ENCODE results near the gene ICAM4.

Gene ICAM4

DNA sequence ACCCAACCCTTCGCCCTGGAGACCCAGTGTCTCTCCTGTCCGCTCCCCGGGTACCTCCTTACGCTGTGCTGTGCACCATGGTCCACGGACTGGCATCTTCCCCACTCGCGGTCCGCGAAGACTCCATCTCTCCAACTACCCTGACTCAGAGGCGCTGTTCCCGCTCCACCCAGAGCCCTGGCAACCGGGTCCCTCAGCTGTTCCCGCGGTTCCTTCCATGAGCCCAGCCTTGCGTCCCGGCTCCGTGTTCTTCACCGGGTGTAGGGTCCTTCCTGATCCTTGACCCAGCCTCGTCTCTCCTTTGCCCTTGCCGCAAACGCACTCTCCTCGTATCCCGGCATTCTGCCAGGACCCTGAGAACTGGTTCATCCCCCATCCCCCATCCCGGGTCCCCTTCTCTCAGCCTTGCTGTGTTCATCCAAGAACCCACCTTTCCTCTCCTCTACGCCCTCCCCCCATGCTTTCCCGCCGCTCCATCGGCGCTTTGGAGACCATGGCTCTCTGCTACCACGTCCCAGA, 3.7 kb downstream of the ICAM4 start:
- no peak for DNase-seq (ENCODE audit: low read depth in 2 of 3, low spot score in 2 of 3)

DNA sequence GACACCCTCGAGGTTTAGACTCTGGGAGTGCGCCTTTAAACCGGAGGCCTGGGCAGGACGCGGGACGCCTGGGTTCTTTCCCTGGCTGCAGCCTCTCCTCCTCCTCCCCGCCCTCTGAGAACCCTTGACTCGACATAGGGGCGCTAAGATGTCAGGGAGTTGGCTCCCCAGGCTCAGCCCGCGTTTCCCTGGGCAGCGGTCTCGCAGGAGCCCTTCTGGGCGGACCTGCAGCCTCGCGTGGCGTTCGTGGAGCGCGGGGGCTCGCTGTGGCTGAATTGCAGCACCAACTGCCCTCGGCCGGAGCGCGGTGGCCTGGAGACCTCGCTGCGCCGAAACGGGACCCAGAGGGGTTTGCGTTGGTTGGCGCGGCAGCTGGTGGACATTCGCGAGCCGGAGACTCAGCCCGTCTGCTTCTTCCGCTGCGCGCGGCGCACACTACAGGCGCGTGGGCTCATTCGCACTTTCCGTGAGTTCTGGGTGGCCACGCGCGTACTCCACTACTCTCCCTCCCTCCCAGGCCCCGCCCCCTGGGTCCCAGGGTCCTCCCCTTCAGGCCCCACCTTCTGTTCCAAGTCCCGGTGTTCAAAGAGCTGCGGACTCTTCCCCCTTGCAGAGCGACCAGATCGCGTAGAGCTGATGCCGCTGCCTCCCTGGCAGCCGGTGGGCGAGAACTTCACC, 4.3 kb downstream of the ICAM4 start:
- peak in 1 of 3 experiments; percentile 27 for DNase-seq (ENCODE audit: low read depth in 2 of 3, low spot score in 2 of 3)

- DNase-seq (ENCODE audit: low read depth in 2 of 3, low spot score in 2 of 3), result peak in 1 of 3 experiments; percentile 21
These were observed 4.9 kb downstream of the ICAM4 start for GRCh38 chr19:10291554-10292205.

- peak in 2 of 3 experiments; percentile 59 to 73 for DNase-seq (ENCODE audit: low read depth in 2 of 3, low spot score in 2 of 3)
These were observed 5.5 kb downstream of the ICAM4 start for GRCh38 chr19:10292206-10292788.

DNA sequence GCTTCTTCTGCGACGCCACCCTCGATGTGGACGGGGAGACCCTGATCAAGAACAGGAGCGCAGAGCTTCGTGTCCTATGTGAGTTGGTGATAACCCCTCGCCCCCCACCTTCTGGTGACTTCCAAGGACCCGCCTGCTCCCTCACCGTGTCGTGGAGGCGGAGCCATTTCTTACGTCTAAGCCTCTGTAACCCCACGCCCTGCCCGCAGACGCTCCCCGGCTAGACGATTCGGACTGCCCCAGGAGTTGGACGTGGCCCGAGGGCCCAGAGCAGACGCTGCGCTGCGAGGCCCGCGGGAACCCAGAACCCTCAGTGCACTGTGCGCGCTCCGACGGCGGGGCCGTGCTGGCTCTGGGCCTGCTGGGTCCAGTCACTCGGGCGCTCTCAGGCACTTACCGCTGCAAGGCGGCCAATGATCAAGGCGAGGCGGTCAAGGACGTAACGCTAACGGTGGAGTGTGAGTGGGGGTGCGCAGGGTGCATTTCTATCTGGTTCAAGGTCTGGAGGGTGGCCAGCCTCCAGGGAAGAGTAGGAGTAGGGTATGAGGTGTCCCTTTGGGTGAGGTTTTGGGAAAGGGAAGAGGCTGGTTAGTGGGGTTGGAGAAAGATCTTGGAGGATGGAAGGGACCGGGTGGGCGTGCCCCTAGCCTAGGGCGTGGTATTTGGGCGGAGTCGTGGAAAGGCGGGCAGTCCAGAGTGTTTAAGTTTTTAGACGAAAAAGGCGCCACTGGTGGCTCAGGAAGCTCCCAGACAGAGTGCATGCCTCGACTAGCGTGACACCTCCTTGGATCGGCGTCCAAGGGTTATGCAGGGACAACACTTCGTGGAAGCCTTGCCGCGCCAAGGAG, 6.3 kb downstream of the ICAM4 start:
- DNase-seq (ENCODE audit: low read depth in 2 of 3, low spot score in 2 of 3), result no peak

GRCh38 chr19:10293637-10294367, 7.0 kb downstream of the ICAM4 start:
- no peak for DNase-seq (ENCODE audit: low read depth in 2 of 3, low spot score in 2 of 3)

GRCh38 chr19:10294368-10294697, 7.6 kb downstream of the ICAM4 start:
- no peak for DNase-seq (ENCODE audit: low read depth in 2 of 3, low spot score in 2 of 3)

DNA sequence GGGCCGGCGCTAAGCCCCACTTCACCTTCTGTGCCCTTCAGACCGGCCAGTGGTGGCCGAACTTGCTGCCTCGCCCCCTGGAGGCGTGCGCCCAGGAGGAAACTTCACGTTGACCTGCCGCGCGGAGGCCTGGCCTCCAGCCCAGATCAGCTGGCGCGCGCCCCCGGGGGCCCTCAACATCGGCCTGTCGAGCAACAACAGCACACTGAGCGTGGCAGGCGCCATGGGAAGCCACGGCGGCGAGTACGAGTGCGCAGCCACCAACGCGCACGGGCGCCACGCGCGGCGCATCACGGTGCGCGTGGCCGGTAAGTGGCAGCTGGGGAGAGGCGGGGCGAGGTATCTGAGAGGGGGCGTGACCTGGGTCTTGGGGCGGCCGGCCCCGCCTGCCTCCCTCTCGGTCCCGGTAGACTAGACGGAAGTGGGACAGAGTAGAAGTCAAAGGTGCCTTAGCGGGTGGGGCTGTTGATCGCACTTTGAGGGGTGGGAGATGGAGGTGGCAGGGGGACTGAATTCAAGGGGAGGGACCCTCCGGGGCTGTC, 8.6 kb downstream of the ICAM4 start:
- no peak for DNase-seq (ENCODE audit: low read depth in 2 of 3, low spot score in 2 of 3)

DNA sequence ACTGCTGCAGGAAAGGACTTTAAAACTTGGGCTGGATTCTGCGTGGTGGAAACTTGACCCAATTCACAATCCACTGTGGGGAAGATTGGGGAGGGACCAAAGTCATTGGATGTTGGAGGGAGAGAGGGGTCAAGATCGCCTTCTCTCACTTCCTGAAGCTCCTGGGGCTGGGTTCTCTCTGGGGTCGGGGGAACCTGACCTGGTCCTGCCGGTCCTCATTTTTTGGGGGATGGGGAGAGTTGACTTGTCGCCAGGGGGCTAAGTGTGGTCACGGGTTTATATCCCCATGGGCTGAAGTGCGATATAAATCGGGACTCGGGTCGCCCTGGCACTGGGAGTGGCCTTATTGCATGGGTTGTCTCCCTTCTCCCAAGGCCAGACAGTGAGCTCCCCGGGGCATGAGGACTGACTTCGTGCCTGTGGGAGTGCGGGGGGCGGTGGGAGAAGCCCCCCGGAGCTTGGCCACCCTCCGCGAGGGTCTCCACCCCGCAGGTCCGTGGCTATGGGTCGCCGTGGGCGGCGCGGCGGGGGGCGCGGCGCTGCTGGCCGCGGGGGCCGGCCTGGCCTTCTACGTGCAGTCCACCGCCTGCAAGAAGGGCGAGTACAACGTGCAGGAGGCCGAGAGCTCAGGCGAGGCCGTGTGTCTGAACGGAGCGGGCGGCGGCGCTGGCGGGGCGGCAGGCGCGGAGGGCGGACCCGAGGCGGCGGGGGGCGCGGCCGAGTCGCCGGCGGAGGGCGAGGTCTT, 9.3 kb downstream of the ICAM4 start:
- no peak for DNase-seq (ENCODE audit: low read depth in 2 of 3, low spot score in 2 of 3)

DNA sequence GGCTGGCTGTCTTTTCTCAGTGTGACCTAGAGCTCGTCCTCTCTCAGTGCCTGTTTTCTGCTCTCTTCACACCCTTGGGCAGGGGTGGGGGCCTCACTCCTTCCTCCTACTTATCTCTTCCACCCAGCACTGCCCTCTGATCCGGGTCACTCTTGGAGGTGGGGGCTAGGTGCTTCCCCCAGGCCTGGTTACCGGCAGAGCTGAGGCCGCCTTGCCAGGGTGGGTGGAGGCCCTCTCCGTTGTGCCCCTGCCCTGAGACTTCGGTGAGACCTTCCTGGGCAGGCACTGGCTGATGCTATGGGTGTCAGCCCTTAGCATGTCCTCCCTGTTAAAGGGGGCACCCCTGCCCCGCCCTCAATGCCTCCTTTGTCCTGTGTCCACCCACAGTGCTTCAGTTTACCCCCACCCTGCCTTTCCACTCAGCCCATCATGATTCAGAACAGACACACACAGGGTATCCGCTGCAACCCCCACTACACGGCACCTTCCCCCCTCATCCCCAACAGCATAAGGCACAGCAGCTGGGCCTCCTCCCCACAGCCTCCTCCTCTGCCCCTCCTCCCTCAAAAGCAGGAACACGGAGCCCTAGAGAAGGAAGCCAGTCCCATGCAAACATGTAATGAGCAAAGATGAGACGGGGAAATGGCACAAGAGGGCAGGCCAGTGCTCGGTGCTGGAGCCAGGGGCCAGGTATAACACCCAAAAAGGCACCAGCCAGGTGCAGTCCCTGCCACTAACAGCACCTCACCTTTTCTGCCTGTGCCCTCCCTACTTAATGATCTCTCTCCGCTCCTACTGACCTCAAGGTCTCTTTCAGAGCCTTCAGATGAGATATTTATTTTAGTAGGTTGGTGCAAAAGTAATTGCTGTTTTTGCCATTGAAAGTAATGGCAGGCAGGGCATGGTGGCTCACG, 13.0 kb downstream of the ICAM4 start:
- no peak for DNase-seq (ENCODE audit: low read depth in 2 of 3, low spot score in 2 of 3)

DNA sequence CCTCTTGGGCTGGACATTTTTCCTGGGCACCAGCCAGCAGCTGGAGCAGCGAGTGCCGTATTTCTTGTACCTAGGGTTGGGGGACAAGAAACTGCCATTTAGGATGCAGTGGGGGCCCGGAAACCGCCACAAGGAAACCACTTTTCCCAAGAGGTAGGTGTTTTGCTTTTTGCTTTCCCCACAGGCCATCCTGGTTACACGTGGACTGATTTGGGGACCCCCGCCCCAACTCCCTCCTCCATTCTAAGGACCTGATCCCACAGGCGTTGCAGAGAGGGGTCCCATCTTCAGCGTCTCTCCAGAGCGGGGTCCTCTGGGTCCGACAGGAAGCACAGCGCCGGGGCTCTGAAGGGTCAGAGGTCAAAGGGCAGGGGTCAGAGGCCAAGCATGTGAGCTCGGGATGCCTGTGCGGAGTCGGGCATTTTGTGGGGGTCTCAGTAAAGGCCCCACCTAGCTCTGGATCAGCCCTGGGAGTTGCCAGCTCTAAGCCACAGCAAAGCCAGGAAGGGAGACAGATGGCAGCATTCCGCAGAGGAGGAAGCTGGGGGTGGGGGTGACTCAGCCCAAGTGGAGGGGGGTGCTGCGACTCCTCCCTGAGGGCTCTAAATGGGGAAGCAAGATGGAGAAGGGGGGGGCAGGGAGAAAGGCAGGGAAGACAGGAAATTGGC, 18.5 kb downstream of the ICAM4 start:
- DNase-seq (ENCODE audit: low read depth in 2 of 3, low spot score in 2 of 3), result no peak

- no peak for DNase-seq (ENCODE audit: low read depth in 2 of 3, low spot score in 2 of 3)
These were observed 19.6 kb downstream of the ICAM4 start for GRCh38 chr19:10306327-10306726.

DNA sequence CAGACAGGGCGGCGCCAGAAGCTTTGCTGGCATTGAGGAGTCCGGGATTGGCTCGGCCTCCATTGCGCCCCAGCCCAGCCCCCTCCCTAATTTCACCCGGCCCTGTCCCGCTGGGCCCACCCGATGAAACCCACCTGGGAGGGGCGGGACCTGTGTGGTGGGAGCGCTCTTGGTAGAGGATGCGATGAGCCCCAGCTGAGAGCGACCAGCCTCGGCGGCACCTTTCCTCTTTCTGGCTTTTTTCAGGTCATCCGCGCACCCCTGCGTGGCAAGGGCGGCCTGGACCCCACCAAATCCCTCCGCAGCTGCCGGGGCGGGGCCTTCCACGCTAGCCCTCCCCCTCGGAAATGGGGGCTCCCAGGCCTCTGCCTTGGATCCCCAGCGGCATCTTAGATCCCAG, 22.7 kb downstream of the ICAM4 start, which contains the start of gene ZGLP1:
Gene ZGLP1, minus strand, starts transcription at position 393 of the 400 bp plus-strand sequence.
- DNase-seq (ENCODE audit: low read depth in 2 of 3, low spot score in 2 of 3), result no peak

GRCh38 chr19:10315335-10316214, 28.8 kb downstream of the ICAM4 start, which contains the start of gene FDX2:
FDX2 (minus strand) TSS chr19:10316015; CDS start chr19:10315996, 19 bp downstream.
- DNase-seq (ENCODE audit: low read depth in 2 of 3, low spot score in 2 of 3), result peak; percentile 79 to 90 (median 84)

DNA sequence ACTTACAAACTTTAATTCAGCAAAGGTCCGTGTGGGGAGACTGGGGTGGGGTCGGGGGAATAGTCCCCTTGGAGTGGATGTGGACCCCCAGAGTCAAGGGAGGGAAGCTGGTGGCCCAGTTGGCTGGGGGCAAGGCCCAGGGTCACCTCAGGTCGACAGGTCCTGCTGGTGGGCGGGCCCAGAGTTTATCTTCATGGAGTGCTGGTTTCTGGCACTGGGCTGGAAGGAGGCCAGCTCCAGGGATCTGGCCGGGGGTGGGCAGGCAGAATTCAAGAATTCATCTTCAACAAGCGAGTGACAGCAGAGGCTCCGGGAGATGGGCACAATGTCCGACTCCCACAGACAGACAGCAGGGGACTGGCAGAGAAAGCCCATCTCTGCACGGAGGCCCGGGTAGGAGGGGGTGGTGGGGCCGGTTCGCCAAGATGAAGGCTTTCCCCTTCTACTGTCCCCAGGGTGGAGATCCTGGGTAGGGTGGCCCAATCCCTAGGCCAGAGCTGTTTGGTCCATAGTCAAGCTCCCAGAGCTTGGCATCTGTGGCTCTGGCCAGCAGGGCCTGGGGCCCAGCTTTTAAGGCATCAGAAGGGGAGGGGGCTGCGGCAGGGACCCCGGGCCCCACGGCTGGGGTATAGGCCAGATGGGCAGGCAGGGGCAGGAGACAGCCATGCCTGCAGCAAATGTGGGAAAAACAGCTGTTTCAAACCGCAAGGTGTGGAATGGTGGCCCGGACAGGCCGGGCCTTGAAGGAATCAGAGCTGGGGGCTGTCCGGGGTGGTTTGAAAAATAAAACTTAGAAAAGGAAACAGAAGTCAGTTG, 29.7 kb downstream of the ICAM4 start:
- DNase-seq (ENCODE audit: low read depth in 2 of 3, low spot score in 2 of 3), result no peak

Measured in activated CD8-positive, alpha-beta memory T cell treated with anti-CD3 and anti-CD28 coated beads for 48 hours (primary cell).